Activated T-cell treated with anti-CD3 and anti-CD28 coated beads, Interleukin-2, amount 50 U/mL, for 1 hour (primary cell): ENCODE data around the gene ACO2.

ENCODE experiments used
- DNase-seq: peaks from one replicate; pipeline ENCODE4 v3.0.0-alpha.2; 2020

Gene ACO2

DNA sequence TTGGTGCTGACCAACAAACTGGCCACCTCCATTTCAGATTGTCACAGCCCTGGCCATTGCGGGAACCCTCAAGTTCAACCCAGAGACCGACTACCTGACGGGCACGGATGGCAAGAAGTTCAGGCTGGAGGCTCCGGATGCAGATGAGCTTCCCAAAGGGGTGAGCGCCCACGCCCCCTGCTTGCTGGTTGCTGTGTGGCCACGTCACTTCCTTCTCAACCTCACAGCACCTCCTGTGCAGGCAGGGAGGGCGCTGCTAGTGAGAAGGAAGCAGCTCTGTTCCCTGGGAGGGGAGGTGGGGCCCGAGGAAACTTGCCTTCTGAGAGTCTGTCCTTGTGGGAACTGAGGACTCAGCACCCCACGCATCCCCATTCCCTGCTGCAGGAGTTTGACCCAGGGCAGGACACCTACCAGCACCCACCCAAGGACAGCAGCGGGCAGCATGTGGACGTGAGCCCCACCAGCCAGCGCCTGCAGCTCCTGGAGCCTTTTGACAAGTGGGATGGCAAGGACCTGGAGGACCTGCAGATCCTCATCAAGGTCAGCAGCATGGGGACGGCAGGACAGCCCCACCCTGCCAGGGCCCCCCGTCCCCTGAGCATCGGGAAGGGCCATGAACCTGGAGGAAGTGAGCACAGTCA, 56.0 kb downstream of the ACO2 start:
- peak; percentile 61 for DNase-seq

DNA sequence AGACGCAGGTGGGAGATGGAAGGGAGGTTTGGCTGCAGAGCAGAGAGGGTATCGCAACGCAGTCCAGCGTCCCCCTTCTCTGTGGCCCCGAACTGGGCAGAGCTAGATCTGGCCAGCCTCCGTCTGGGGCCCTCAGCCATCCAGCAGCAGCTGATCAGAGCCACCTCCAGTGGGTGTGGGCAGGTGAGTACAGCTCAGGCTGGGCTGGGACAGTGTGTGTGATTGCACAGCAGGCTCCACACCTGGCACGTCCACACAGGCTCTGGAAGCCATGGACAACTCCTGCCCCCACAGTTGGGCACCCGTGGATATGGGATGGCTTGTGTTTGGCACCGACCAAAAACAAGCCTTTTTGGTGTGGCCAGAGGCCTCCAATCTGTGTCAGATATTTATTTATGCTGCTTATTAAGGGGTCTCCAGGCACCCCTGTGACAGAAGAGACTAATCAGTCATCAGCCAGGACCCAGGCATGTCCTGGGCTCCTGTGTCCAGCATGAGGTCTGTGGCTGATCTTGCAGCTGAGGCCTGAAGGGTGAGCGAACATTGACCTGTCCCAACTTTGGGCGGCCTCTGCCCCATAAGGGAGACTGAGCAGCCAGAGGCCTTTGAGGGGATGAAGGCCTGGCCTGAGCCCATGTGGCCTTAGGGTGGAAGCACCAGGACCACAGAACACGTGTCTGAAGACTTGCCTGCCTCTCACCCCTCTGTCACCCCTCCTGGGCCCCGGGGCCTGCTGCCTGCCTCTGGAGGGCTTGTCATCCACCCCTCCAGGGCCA, 56.7 kb downstream of the ACO2 start:
- no peak for DNase-seq

DNA sequence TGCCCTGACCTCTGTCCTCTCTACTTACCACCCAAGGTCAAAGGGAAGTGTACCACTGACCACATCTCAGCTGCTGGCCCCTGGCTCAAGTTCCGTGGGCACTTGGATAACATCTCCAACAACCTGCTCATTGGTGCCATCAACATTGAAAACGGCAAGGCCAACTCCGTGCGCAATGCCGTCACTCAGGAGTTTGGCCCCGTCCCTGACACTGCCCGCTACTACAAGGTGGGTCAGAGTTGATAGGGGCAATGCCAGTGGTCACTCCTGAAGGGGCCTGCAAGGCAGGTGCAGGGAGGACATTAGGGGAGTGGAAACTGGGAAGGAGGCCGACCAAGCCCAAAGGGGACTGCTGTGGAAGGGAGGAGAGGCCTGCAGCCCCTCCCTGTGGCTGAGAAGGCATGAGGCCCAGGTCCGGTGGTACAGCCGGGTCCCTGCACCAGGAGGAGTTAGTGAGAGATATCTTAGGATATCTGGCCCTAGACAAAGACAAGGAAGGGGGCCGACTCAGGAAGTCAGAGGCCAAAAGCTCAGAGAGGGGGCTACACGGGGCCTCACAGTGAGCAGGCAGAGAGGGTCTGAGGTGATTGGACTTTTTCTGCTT, 57.4 kb downstream of the ACO2 start:
- no peak for DNase-seq

DNA sequence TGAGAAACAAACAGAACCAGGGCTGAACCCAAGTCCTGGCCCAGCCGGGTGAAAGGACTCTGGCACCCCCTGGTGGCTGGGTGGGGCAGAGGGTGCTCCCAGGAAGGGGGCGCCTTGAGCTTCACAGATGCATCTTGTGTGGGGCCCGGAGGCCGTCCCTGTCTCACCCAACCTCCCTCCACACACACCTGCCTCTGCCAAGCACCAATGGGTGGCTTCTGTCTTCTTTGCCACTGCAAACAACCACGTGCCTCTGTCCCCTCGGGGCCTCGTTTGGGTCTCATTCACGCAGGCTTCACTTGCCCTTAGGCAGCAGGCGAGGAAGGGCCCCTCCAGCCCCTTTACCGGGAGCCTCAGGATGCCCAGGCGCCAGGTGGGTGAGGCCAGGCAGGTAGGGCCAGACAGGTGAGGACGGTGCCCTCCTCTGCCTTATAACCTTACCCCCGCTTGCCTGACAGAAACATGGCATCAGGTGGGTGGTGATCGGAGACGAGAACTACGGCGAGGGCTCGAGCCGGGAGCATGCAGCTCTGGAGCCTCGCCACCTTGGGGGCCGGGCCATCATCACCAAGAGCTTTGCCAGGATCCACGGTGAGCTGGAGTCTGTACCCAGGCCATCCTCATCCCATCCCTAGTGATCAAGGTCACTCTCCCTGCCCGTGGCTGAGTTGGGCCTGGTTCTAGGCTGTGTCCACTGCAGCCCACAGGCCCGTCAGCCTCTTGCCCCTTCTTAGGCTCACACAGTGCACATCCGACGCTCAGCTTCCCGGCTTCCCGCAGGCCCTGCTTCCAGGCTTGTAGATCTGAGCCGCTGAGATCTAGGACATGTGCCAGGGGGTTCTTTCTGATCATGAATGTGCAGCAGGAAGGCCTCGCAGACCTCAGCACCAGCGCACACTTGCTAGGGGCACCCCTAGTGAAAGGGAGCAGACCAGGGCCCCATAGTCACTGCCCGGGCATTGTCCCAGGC, 58.2 kb downstream of the ACO2 start:
- DNase-seq: peak; percentile 81

DNA sequence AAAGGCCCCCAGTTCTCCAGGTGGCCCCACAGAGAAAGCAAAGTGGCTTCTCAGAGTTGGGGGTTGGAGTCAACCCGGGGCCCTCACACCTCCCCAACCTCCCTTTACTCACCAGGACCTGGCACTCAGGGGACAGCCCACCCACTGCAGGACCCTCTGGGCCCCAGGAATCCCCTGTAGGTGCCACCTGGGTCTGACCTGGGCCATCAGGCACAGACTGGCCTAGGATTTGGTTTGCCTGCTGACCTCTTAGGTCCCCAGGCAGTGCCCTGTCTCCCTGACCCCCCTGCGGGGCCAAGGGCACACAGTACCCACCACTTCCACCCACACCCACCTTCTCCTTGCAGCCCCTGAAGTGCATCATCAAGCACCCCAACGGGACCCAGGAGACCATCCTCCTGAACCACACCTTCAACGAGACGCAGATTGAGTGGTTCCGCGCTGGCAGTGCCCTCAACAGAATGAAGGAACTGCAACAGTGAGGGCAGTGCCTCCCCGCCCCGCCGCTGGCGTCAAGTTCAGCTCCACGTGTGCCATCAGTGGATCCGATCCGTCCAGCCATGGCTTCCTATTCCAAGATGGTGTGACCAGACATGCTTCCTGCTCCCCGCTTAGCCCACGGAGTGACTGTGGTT, 59.3 kb downstream of the ACO2 start:
- DNase-seq: no peak

DNA sequence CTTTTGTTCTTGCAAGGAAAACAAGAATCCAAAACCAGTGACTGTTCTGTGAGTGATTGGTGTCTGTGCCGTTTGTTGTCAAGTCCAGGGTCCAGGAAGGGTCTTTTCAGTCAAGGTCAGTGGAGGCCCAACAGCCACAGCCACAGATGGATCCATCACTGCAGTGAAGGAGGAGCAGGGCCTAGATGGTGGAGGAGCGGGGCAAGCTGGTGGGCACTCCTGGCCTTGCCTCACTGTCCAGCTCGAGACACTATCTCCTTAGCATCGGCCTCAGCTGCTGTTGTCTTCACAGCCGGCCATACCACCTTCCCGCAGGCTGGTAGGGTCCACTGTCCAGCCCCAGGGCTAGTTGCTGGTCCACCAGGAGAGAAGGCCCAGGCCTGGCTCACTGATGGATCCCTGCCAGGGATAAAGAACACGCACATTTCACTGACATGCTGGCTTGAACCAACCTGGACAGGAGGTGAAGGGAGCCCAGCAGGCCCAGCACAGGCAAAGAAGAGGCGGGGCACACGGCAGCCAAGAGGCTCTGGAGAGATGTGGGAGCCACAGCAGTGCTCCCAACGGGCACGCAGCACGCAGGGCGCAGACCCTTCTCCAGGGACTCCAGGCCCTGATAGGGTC, 60.1 kb downstream of the ACO2 start:
- no peak for DNase-seq

DNA sequence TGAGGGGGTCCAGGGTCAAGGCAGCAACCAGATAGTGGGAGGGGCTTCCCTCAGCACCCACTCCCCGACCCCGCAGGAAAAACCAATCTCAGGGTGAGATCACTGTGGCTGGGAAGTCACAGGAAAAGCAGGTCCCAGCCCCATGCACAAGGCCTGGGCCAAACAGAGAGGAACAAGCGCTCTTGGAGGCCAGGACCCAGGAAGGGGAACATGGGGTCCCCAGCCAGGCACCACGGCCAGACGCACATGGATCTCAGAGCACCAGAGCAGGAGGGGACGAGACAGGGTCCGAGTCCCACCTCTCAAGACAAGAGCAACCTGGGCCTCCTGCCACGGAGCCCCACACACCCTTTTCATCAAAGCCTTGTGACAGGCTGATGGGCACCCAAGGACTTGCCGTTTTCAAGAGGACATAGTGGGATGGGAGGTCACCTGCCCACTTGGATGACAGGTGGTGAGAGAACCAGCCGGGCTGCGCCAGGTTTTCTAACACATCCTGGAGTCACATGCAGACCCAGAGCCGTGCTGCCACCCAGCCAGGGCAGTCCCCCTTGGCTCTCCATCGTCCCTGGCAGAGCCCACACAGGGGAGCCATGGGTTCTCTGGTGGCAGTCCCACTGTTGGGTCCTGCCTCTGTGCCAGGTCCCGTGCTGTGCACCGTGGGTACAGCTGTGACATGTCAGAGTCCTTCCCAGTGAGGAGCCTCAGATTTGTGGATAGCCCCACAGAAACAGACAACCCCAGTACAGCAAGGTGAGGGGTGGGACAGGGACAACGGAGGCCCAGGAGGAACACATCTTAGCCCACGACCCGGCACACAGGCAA, 62.2 kb downstream of the ACO2 start:
- no peak for DNase-seq

DNA sequence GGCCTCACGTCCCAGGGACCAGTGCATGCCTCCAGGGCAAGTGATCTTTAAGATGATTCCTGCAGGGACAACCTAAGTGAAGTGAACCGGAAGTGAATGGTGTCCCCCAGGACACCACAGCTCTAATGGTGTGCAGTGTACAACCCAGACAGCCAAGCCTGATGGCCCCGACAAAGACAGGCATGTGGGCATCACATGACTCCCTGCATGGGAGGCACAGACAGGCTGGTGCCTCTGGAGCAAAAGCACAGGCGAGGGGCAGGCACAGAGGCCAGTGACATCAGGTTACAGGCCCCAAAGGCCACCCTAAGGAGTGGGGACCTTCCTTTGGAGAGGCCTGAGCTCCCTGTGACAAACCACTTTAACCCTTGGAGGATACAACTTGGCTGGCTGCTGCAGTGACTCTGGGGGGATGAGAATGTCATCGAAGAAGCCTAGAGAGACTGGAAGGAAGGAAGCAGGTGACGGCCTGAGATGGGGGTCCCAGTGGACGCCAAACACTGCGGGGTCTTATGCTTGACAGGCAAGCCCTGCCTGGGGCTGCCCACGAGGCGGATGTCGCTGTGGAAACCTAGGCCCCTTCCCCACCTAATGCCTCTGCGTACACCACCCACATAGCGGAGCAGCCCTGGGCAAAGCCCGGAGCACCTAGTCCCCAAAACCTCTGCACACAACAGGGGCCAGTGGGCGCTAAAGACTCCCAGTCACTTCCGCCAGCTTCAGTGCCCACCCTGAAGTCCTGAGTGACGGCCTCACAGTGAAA, 63.0 kb downstream of the ACO2 start:
- DNase-seq: no peak

DNA sequence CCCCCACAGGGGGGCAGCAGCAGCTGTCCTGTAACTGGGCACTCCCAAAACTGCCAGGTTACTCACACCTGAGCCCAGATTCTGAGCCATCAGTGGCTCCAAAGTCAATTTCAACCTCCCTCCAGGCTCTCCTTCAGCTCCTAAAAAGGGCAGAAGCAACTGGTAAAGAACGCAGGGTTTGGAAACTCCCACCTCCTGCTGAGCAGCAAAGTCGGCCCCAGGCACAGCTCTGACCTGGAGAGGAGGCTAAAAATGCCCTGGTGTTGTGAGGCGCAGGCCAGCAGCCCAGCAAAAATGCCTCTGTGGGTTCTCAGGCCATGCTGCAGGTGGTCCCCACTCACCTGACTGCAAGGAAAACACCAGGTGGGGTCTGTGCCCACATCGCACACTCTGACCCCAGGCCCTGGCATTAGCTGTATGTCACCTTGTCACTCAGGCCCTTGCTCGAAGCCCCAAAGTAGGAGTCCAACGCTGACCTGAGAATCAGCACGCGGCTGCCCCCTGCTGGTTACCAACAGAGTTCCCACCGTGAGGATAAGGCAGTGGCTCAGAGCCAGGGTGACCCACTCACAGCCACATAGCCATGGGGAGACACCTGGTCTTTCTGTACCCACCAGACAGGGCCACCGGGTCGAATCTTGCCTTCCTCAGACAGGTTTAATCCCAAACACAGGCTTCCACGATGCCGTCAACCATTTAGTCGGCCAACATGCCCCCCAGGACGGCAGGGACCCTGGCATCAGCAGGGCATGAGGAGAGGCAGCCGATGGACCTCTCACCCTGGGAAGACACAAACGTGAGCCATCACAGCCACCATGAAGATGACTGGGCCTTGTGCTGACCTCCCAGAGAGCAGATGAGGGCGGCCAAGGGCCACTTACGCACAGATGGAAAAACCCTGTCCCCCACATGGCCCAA, 64.2 kb downstream of the ACO2 start:
- peak; percentile 71 for DNase-seq

DNA sequence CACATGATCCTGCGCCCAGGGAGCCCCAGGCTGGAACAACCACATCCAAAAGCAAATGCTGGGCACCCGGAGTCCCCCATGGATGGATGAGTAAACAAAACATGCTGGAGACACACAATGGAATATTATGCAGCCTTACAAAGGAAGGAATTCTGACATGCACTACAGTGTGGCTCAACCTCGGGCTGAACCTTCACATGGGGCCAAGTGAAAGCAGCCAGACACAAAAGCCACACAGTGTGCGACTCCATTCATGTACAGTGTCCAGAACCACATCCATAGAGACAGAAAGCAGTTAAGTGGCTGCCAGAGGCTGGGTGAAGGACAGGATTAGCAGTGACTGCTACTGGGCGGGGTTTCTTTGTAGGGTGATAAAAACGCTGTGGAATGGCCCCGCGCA, 65.3 kb downstream of the ACO2 start:
- no peak for DNase-seq

DNA sequence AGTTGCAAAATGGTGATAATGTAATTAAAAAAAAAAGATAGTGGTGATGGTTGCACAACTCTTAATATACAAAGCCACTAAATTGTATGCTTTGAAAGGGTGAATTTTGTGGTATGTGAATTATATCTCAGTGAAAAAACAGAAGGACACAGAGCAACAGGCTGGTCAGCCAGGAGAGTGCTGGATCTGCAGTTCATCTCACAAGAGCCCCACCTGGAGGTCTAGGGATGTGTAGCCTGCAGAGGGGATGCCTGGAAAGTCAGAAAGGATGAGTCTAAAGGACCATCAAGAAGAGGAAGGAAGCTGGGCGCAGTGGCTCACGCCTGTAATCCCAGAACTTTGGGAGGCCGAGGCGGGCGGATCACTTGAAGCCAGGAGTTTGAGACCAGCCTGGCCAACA, 66.3 kb downstream of the ACO2 start:
- no peak for DNase-seq

DNA sequence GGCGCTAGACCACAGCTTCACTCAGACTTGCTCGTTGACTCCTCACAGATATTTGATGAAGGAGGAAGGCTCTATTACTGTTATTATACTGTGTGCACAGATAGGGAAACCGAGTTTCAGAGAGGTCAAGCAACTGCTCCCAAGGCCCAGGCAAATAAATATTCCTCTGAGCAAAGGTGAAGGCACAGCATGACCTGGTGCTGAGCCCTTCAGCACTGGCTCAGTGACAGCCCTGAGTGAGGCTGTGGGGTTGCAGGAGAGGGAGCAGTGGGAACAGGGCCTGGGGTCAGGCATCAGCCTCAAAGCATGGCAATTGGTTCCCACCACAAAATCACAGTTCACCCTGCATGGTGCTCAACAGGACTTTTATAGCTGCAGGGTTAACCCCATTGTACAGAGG, 68.3 kb downstream of the ACO2 start:
- DNase-seq: no peak

DNA sequence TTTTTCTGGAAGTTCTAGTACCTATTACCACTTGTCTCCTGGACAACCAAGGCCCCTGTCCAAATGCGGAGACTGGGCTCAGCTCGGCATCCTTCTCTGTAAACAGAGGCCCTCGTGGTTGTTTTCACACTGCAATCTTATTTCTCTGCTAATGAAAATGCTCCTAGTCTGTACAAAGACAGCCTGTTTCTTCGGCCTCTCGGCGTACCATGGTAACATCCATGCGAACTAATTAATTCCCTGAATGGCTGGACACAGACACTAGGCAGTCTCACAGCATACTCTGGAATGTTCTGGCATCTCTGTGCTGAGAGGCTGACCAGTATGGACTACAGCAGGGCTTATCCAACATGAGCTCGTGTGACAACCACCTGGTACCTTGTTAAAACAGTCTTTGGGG, 69.7 kb downstream of the ACO2 start:
- DNase-seq: no peak

DNA sequence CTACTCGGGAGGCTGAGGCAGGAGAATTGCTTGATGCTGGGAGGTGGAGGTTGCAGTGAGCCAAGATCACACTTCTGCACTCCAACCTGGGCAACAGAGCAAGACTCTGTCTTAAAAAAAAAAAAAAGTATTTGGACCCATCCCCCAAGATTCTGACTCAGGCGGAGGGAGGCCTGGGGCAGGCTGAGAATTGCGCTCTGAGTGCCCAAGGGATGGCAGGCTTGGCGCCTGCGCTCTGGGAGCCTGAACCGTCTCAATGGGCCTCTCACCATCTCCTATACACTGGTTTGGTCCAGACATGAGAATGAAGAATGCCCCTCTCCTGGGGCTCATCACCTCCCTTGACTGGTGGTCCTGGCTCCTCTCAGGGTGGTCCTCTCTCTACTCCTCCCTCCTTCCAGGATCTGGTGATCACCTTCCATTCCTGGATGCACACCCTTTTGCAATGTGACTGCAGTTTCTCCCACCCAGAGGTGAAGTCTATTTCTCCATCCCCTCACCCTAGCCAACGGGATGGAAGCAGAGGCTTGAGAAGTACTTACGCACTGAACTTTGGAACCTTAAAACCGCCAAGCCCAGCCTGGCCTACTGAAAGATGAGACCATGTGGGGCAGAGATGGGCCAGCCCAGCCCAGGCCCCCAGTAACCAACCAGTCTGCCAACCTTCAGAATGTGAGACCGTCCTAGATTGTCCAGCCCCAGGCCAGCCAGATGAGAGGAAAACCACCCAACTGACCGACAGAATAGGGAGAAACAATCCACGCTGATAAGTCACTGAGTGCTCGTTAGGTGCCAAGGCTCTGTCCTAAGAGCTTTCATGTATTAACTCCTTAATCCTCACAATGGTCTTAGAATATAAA, 70.5 kb downstream of the ACO2 start:
- no peak for DNase-seq

DNA sequence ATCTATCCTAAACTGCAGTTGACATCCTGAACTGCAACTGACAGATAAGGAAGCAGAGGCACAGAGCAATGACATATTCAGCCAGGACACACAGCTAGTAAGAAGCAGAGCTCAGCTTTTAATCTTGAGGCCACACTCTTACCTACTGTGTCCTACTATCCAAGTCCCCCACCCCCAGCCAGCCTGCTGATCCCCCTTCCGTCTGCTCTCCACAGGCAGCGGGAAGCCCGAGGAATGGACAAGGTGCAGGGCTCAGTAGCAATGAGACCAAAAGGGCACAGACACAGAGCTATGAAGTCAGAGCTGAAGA, 71.0 kb downstream of the ACO2 start:
- no peak for DNase-seq

DNA sequence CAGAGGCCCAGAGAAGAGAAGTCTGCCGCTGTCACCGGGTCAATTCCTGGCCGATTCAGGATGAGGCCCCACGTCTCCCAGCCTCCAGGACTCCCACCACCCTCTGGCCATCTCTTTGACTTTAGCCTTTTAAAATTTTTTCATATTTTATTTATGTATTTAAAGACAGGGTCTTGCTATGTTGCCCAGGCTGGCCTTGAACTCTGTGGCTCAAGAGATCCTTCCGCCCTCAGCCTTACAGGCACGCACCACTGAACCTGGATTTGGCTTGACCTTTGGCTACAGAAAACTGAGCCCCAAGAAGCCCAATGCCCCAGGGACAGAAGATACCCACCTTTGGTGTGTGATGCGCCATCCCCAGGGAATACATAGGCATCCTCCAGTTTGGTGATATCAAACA, 71.4 kb downstream of the ACO2 start:
- DNase-seq: no peak

DNA sequence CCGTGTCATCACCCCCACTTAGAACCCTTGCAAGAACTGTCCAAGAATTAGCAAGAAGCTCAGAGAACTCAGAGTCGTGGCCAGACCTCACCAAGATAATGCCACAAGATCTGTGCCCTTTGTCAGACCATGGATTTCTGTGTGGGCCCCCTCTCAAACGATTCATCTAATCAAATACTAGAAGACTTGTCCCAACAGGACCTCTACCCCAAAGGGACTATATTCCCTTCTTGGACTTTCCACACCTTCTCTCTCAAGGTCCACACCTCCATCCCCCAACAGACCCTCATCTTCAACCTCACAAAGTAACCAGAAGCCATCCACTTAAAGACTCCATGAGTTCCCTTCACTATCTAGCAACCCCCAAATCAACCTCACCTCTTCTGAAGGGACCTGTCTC, 72.6 kb downstream of the ACO2 start:
- no peak for DNase-seq

DNA sequence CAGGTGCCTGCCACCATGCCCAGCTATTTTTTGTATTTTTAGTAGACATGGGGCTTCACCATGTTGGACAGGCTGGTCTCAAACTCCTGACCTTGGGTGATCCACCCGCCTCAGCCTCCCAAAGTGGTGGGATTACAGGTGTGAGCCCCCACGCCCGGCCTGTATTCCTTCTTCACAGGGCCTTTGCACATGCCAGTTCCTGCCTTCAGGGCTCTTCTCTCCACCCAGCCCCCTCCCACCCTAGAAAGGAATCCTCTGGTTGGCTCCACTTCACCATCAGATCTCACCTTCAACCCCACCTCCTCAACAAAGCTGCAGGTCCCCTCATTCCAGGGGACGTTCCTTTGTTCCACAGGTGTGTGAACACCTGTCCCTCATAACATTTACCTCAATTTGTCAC, 73.3 kb downstream of the ACO2 start:
- no peak for DNase-seq
